ENCODE measurements around the gene KIF4A. TPM values are rescaled to one million over a fixed set of nuclear protein-coding genes. Genes with fewer than 3 reads are reported as not detected.

Gene KIF4A
- total and polyA plus RNA-seq, 8 donors: 1.6 to 30.4 (median 13.2) TPM

DNA sequence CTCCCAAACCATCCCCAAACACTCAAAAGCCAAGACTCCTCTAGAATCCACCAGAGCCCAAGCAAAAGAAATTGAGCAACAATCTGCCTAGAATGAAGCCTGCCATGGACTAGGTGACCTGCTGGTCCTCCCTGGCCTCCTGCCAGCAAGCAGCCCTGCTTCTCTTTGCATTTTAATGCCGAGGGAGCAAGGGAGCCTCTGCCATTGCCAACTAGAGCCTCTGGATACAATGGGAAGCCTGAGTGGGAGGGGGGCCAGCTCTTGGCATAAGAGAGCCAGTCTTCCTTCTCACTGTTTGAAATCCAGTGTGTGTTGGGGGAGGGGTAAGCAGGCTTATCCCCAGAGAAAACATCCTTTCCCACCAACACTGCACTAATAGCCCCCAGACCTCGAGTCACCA, 131.7 kb downstream of the KIF4A start:
- Histone ChIP-seq H3K27ac (no peak overlapping the region), H3K4me1 (no peaks in the 10 kb centered on the region), H3K9me3 (no peaks in the 10 kb centered on the region), H3K27me3 (no peaks in the 10 kb centered on the region), H3K4me3 (no peak overlapping the region), H3K36me3 (no peaks in the 10 kb centered on the region)
- no peak for ATAC-seq
- TF ChIP-seq, protein P1, sequence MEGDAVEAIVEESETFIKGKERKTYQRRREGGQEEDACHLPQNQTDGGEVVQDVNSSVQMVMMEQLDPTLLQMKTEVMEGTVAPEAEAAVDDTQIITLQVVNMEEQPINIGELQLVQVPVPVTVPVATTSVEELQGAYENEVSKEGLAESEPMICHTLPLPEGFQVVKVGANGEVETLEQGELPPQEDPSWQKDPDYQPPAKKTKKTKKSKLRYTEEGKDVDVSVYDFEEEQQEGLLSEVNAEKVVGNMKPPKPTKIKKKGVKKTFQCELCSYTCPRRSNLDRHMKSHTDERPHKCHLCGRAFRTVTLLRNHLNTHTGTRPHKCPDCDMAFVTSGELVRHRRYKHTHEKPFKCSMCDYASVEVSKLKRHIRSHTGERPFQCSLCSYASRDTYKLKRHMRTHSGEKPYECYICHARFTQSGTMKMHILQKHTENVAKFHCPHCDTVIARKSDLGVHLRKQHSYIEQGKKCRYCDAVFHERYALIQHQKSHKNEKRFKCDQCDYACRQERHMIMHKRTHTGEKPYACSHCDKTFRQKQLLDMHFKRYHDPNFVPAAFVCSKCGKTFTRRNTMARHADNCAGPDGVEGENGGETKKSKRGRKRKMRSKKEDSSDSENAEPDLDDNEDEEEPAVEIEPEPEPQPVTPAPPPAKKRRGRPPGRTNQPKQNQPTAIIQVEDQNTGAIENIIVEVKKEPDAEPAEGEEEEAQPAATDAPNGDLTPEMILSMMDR (IDR thresholded peaks at IDR 0.05): no peak
- intact Hi-C loops (cut with DNase I): no loop called here
- no peak for DNase-seq

DNA sequence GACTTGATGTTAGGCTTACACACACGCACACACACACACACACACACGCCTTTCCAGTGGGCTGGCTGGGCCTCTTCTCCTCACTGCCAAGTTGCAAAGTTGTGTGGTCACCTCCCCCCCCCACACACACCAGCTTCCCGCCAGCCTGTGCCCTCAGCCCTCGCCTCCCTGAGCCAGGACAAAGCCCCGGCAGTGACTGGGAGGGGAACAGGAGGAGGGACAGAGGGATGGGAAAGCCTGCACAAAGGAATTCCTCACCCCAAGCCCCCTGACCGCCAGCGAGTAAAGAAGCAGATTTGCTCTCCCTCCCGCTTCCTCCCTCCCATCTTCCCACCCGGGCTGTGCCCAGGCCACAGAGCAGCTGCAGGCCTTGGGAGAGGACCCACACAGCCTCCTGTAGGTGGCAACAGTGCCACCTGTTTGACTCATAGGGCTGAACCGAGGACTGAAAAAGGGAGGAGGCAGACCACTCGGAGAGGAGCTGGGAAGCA, 133.0 kb downstream of the KIF4A start, which contains the start of gene GDPD2:
TSS of gene GDPD2 (plus strand) at position 464 of the 491 bp plus-strand sequence. CDS start 1,671 bp downstream, outside the sequence.
- peak in 1 of 4 donors; percentile 39 for DNase-seq
- Histone ChIP-seq H3K36me3 (no peaks in the 10 kb centered on the region), H3K4me3 (no peak within 1 kb of the TSS)

DNA sequence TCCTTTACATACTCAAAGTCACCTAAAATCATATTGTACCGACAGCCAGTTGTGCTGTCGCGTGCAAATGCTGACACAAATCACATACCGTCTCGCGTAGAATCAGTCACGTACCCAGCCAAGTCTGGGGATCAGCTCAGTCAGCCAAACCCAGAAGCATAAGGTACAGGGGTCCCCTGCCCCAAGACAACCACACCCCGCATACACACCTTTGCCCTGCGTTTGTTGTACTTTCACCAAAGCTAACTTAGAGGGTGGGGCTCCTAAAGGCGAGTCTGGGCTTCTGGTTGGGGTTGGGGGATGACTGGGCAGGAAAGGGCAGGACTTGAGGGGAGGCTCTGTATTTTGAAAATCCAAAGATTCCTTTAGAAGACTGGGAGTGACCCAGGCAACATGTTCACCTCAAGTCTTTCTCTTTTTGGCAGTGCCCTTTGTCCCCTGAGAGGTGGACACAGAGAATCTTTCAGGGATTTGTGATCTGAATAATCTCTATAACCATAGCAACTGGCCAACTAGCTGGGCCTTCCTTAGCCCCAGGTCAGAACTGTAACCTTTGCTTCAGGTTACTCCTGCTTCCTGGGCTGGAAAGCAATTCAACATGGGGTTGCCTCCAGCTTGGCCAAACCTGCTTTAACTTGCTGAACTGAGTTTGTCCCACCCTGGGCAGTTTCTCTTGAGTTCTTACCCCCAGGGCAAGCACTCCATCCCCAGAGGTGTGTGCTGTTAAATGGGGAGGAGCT, 134.2 kb downstream of the KIF4A start:
- no peaks in the 10 kb centered on the region for H3K36me3 ChIP-seq
- intact Hi-C loops (cut with DNase I): no loop called here
- H3K27me3 ChIP-seq: no peaks in the 10 kb centered on the region
- H3K4me1 ChIP-seq: no peaks in the 10 kb centered on the region
- TF ChIP-seq, protein P1 (IDR thresholded peaks at IDR 0.05): no peak
- no peak for ATAC-seq
- H3K27ac ChIP-seq: no peak overlapping the region
- H3K4me3 ChIP-seq: no peak overlapping the region
- H3K9me3 ChIP-seq: no peaks in the 10 kb centered on the region
- DNase-seq: no peak

More for the DNA sequence above, 133.0 kb downstream of the KIF4A start, which contains the start of gene GDPD2:
- TF ChIP-seq, protein P1 (IDR thresholded peaks at IDR 0.05): no peak
- Histone ChIP-seq H3K27ac (no peak within 1 kb of the TSS), H3K4me1 (no peaks in the 10 kb centered on the region), H3K9me3 (no peaks in the 10 kb centered on the region), H3K27me3 (no peaks in the 10 kb centered on the region)
- peak; percentile 80 for ATAC-seq
- intact Hi-C loops (cut with DNase I): no loop called here

DNA sequence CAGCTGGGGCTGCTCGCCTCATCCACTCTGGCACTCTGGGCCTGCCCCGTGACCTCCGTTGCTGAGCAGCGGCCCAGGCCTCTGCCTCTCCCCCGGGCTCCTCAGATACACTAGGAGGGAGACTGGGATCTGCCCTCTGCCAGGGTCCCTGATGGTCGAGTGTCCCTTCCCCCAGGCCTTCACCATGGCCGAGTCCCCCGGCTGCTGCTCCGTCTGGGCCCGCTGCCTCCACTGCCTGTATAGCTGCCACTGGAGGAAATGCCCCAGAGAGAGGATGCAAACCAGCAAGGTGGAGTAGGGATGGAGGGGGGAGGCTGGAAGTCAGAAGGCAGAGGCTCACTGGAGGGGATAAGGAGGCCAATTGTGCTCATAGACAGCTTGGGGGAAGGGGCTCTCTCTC, 134.9 kb downstream of the KIF4A start:
- ATAC-seq (no peak), DNase-seq (no peak)
- intact Hi-C loops (cut with DNase I): no loop called here
- Histone ChIP-seq H3K36me3 (no peaks in the 10 kb centered on the region), H3K27ac (no peak overlapping the region), H3K4me3 (no peak overlapping the region), H3K27me3 (no peaks in the 10 kb centered on the region), H3K9me3 (no peaks in the 10 kb centered on the region), H3K4me1 (no peaks in the 10 kb centered on the region)
- TF ChIP-seq, protein P1 (IDR thresholded peaks at IDR 0.05): no peak

All from left lung (tissue), 10 donors.